Activated CD4-positive, alpha-beta T cell treated with anti-CD3 and anti-CD28 coated beads, Interleukin-2, amount 50 U/mL, for 24 hours (primary cell): Measurements from ENCODE around the gene OR1Q1.
"Not testable (repeated sequence)": the region's sequence is repeated elsewhere in the genome, so short reads cannot be mapped to it uniquely, and the experiment has no call there.

Source experiments
- DNase-seq, 2 donors: peaks; one replicate each; pipeline ENCODE4 v3.0.0-alpha.2; 2020; ENCODE audit warnings: low read depth in 1 of 2, low spot score in 1 of 2

The OR1Q1 gene, protein sequence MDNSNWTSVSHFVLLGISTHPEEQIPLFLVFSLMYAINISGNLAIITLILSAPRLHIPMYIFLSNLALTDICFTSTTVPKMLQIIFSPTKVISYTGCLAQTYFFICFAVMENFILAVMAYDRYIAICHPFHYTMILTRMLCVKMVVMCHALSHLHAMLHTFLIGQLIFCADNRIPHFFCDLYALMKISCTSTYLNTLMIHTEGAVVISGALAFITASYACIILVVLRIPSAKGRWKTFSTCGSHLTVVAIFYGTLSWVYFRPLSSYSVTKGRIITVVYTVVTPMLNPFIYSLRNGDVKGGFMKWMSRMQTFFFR

DNA sequence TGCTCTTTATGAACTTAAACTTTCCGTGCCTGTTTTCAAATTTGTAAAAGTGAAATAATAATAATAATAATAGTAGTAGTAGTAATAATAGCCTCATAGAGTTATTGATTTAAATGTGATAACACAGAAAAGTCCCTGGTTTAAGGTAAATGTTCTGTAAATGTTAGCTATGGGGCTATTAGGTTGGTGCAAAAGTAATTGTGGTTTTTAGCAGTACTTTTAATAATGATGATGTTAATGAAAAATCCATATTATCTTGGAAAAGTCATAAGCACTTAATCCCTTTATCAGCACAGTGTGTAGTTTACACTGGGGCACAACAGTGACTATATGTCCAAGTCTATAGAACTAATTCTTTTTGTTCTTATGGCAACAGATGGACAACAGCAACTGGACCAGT is at the start of gene OR1Q1:
TSS of gene OR1Q1 (plus strand) at position 377 of the 400 bp plus-strand sequence. CDS start at position 377, 0 bp downstream.
- no peak for DNase-seq

DNA sequence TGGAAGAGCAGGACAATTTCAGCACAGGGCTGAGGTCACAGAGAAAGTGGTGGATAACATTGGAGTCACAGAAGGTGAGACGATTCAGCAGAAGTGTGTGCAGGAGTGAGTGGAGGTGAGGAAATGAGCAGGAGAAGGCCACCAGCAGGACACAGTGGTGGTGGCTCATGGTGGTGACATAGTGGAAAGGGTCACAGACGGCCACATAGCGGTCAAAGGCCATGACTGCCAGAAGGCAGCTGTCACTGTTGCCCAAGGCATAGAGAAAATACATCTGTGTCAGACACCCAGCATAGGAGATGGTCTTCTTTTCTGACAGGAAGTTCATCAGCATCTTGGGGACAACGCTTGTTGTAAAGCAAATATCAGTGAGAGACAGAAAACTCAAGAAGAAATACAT is 46.6 kb upstream of the OR1Q1 start:
- no peak for DNase-seq

DNA sequence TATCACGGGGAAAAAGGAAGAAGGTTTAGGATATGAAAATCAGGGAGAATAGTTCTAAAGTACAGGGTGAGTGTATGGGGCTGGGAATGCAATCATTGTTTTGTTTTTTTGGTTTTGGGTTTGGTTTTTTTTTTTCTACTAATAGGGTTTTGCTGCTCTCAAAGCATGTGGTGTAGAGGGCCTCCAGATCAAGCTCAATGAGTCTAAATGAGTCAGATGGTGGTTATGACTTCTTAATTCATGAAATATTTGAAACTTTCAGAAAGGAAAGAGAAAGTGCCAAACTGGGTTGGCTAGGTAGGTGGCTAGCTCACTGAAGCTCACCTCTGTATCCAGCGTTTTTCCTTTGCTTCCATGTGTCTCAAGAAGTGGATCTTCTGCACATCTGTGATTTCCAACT is 42.1 kb upstream of the OR1Q1 start:
- no peak for DNase-seq

DNA sequence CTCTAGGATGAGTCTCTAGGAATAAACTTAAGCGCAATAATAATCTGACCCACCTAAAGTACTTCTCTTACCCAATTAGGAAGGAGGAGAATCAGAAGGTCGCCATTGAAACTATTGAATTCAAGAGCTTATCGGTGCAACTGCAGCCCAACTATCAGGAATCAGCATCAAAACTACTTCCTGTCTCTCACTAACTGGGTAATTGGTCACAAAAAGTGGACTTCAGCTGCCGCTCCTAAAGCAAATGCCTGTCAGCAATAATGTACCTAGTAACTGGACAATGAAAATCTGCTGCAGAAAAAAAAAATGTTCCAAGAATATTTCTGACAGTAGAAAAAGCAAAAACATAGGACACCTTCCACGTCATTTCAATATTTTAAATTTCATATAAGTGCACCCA is 34.7 kb upstream of the OR1Q1 start:
- no peak for DNase-seq

DNA sequence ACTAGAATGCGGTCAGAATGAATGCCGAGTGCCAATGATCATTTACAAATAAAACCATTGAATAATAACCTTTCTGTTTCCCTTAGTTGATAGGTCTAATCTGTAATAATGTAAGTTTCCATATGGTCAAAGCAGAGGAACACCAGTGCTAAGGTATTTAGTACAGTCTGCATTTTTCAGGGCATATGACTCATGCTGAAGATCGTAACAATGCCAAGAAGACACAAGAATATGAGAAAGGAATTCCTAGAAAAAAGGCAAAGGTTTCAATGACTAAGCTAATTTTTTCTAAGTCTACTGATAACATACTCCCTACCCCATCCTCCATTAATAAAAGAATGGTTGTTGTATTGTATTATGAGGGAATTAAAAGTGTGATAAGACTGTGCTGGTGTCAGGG is 34.2 kb upstream of the OR1Q1 start:
- no peak for DNase-seq

DNA sequence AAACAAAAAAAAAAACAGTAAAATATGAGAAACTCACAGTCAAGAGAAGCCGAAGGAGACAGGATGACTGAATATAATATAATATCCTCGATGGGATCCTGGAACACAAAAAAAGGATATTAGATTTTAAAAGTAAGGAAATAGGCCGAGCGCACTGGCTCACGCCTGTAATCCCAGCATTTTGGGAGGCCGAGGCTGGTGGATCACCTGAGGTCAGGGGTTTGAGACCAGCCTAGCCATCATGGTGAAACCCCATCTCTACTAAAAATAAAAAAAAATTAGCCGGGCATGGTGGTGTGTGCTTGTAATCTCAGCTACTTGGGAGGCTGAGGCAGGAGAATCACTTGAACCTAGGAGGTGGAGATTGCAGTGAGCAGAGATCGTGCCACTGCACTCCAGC is 31.3 kb upstream of the OR1Q1 start, which contains the start of gene OR1L8:
TSS of gene OR1L8 (minus strand) at position 101 of the 400 bp plus-strand sequence. CDS start 14,907 bp downstream, outside the sequence.
- not testable (repeated sequence) for DNase-seq

DNA sequence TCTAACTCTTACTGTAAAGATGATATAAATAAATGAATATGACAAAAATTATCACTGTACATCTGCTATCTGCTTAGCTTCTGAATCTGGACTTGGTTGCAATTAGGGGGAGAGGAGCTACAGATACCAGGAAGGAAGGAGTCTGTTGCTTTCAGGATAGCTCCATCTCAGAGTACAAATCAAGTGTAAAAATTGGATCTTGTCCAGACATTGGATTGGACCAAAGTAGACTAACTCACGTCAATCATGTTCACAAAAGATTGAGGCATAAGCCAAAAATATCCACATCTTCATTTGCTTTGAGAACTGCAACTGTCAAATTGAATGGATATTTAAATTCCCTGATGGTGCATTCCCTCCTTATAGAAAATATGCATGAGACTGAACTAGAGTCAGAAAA is 8.8 kb upstream of the OR1Q1 start:
- no peak for DNase-seq

DNA sequence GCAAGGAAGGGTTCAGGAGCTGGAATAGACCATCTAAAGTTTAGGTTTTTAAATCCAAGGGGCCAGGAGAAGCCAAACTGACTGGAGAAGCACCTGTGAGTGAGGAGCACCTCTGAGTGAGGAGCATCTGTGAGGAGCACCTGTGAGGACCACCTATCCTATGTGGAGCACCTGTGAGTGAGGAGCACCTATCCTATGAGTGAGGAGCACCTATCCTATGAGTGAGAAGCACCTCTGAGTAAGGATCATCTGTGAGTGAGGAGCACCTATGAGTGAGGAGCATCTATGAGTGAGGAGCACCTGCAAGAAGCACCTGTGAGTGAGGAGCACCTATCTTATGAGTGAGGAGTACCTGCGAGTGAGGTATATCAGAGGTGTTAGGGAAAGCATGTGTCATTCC is 8.0 kb upstream of the OR1Q1 start:
- DNase-seq = no peak

DNA sequence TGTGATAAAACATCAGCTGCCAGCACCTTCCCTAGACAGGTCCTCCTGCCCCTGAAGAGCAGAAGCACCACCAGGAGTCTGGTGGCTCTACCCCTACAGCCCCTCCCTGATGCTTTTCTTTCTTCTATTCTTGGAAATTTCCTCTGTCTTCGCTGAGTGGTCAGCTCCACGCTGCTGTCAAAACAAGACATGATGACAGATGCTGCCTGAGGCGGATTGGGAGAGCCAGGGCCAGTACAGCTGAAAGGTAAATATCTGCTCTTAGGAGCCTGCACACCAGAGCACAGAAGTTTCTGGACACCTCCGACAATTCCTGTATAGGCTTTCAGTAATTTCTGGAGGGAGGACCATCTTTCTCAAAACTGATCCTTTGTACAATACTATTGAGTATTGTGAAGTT is 4.7 kb upstream of the OR1Q1 start:
- DNase-seq = no peak

DNA sequence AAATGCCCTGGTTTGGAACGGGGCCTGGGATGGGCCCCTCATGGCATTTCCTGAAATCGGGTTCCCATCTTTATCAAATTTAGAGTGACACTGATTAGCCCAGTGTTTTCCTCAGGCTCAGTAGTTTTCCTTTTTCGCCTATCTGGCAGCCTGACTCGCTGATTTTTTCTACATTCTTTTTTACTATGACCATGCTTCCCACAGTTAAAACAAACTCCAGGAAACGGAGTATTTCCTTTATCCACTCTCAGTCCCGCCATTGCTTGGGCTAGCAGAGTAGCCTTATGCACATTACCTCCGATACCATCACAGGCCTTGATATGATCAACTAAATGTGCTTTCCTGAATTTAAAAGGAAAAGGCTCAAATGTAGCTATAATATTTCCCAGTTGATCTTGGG is 5.5 kb downstream of the OR1Q1 start:
- DNase-seq = no peak

DNA sequence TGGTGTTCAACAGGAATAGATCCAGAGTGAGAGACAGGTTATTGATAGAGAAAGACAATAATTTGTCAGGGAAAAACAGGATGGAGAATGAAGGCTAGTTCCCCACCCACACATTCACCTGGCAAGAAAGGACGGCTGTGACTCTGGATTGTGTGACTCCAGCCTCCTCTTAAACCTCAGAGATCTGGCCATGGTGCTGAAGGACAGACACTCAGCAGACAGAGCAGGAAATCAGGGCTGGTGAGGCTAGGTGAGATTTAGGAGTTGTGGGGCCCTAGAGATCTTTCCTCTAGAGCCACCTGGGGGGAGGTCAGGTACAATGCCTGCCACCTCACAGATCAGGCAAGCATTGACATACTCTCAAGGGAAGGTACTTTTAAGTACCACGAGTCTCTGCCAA is 27.7 kb downstream of the OR1Q1 start:
- DNase-seq = no peak

DNA sequence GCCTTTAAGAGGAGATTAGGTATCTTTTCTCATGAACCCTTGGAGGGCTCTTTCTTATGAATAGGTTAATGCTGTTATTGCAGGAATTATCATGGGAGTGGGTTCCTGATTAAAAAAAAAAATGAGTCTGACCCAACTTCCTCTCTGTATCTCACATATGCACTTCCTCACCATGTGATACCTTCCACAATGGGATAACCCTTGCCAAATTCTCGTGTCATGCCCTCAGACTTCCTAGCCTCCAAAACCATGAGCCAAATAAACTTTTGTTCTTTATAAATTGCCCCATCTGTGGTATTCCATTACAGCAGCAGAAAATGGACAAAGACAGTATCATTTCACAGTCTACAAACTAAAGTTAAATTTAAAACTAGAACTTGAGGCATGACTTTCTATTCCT is 41.8 kb downstream of the OR1Q1 start:
- DNase-seq = no peak

DNA sequence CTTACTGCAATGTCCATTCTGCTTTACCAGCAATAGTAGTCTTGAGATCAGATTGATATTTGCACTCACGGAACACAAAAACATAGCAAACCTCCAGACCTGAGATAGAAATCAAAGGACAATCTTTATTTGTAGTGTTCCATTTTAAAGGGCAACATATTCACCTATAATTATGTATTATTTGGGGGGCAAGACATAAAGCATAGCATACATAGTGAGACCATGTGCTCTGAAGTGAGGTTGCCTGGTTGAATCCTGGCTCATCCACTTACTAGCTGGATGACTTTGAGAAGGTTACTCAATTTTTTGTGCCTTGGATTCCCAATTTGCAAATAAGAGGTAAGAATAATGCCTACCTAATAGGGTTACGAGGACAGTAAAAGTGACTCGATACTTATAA is 43.0 kb downstream of the OR1Q1 start, which contains the start of gene OR1B1:
TSS of gene OR1B1 (minus strand) at position 101 of the 400 bp plus-strand sequence.
- DNase-seq = no peak

DNA sequence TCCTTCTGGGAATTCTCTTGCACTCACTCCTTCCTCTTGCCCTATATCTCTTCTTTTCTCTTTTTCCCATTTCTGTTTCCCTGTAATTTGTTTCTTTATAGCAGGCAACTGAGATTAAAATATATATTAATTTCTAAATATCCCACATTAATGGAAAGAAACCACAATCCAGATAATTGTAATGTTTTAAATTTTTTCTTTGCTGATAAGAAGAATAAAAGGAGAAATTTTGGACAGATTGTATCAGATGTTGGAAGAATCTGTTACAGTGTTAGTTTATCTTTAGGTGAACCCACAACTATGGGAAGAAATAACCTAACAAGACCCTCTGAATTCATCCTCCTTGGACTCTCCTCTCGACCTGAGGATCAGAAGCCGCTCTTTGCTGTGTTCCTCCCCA is 46.9 kb downstream of the OR1Q1 start, which contains the start of gene OR1L1:
TSS of gene OR1L1 (plus strand) at position 301 of the 400 bp plus-strand sequence. CDS start at position 301, 0 bp downstream.
- no peak for DNase-seq
